Tibial nerve (tissue), 4 donors: Measurements from ENCODE around the gene CWC25. TPM values are rescaled to one million over a fixed set of nuclear protein-coding genes. Genes with fewer than 3 reads are reported as not detected.

Experiments
- DNase-seq, 2 donors: peaks; one replicate each; pipeline ENCODE4 v3.0.0-alpha.2; 2019; ENCODE audit warnings: low spot score in 2 of 2
- H3K27ac ChIP-seq, 4 donors: fragments of 200-600 bp; sonication (generic) in 3 of 4; one replicate each; pipeline ENCODE4 v1.5.1; 2017 to 2019; ENCODE audit warnings: mild to moderate bottlenecking in 1 of 4
- H3K27me3 ChIP-seq, 2 donors: fragments of 200-600 bp; sonication (generic) in 1 of 2; one replicate each; pipeline versions ENCODE4 v1.5.1 to v1.6.0; 2017 to 2019
- H3K36me3 ChIP-seq, 3 donors: fragments of 200-600 bp; sonication (generic); one replicate each; pipeline ENCODE4 v1.5.1; 2018 to 2019
- H3K4me1 ChIP-seq, 4 donors: fragments of 200-600 bp; sonication (generic) in 3 of 4; one replicate each; pipeline ENCODE4 v1.5.1; 2017 to 2019
- H3K4me3 ChIP-seq, 4 donors: fragments of 200-600 bp; sonication (generic) in 3 of 4; one replicate each; pipeline ENCODE4 v1.5.1; 2017 to 2019; ENCODE audit warnings: mild to moderate bottlenecking in 1 of 4, moderate library complexity in 1 of 4
- H3K9me3 ChIP-seq, 4 donors: fragments of 200-600 bp; sonication (generic) in 3 of 4; one replicate each; pipeline ENCODE4 v1.5.1; 2017 to 2019
- EP300 ChIP-seq, 2 donors: sonication (generic); formaldehyde crosslinking; IDR thresholded peaks; one replicate each; pipeline ENCODE4 v1.6.1; 2017; ENCODE audit warnings: antibody characterized with exemption in 2 of 2, mild to moderate bottlenecking in 1 of 2
- POLR2A ChIP-seq, 2 donors: fragments of 450-650 bp; IDR thresholded peaks; one replicate each; pipeline ENCODE4 v1.6.1; 2017; ENCODE audit warnings: antibody characterized with exemption in 2 of 2, mild to moderate bottlenecking in 2 of 2, moderate library complexity in 2 of 2
- WGBS, 2 donors: methylation state at CpG; one replicate each; pipeline ENCODE4 v1.1.5; 2018; 5-methylcytosine and 5-hydroxymethylcytosine counted together
- total RNA-seq, 4 donors: library from RNA; depleted of rRNA; stranded (reverse); fragments of >200 nt; gene quantifications; one replicate each; pipeline ENCODE4 v1.1.0, GENCODE V29; 2016
- TF ChIP-seq, protein P1 (sequence below), 5 experiments: fragments of 200-600 bp in 3 of 5; fragments of 450-650 bp in 2 of 5; sonication (generic) in 3 of 5; IDR thresholded peaks; one replicate each; pipeline ENCODE4 v1.5.1; 2016 to 2019; ENCODE audit warnings: antibody characterized with exemption in 5 of 5, mild to moderate bottlenecking in 3 of 5, moderate library complexity in 2 of 5

Gene CWC25
- total RNA-seq, 4 donors from 2014 or later = 19.0 to 43.3 (median 24.9) TPM

DNA sequence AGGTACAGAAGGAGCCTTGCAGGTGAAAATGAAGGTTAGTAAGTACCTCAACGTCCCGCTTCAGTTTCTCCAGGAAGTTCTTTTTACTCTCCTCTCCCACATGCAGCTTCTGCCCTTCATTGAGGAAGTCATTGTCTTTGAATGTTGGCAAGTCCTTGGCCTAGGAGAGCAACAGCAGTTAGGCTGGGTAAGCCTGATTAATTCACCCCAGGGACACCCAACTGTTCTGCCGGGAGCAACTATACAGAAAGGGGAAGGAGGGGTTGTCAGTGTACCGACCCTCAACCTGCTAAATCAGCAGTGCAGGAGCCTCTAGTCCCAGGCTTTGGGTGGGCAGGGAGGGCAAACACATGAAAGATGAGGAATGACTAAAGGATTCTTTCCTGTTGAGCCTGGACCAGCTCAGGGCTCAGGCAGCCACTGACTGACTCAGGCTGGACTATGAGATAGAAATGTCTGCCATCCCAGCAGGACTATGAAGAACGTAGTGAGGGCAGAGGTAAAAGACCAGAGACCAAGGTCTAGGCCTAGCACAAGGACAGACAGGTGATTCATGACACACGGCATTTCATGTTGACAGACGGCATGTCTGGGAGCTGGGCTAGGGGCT, 47.4 kb downstream of the CWC25 start:
- Histone ChIP-seq H3K4me3 (no peak overlapping the region), H3K36me3 (peaks cover 10 to 100% (median 48%) of the 10 kb centered on the region in 3 donors), H3K4me1 (no peaks in the 10 kb centered on the region), H3K9me3 (no peaks in the 10 kb centered on the region), H3K27me3 (no peaks in the 10 kb centered on the region), H3K27ac (no peak overlapping the region)
- DNase-seq = no peak
- TF ChIP-seq, protein P1, sequence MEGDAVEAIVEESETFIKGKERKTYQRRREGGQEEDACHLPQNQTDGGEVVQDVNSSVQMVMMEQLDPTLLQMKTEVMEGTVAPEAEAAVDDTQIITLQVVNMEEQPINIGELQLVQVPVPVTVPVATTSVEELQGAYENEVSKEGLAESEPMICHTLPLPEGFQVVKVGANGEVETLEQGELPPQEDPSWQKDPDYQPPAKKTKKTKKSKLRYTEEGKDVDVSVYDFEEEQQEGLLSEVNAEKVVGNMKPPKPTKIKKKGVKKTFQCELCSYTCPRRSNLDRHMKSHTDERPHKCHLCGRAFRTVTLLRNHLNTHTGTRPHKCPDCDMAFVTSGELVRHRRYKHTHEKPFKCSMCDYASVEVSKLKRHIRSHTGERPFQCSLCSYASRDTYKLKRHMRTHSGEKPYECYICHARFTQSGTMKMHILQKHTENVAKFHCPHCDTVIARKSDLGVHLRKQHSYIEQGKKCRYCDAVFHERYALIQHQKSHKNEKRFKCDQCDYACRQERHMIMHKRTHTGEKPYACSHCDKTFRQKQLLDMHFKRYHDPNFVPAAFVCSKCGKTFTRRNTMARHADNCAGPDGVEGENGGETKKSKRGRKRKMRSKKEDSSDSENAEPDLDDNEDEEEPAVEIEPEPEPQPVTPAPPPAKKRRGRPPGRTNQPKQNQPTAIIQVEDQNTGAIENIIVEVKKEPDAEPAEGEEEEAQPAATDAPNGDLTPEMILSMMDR (IDR thresholded peaks at IDR 0.05) = no peak
- TF ChIP-seq EP300 (IDR thresholded peaks at IDR 0.05) = no peak
- 79 to 83% methylated on average over 7 of the region's 7 CpGs for WGBS, 2 donors

DNA sequence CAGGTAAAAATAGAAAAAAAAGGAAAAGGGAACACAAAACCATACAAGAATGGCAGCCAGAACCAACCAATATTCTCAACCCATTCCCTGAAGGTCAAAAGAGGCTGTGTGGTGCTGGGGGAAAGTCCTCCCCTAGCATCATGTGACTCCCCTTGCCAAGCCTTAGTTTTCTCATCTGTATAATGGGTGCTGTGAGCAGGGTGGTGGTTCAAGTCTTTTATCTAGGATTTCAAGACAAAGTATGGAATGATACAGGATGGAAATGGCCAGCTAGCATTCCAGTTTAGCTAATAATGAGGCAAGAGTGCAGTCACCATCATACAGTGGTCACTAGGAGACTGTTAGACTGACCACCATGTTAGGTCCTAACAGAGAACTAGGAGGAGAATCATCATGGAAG, 51.9 kb downstream of the CWC25 start:
- Histone ChIP-seq H3K27me3 (no peaks in the 10 kb centered on the region), H3K4me3 (no peak overlapping the region), H3K27ac (no peak overlapping the region), H3K4me1 (no peaks in the 10 kb centered on the region), H3K9me3 (no peaks in the 10 kb centered on the region), H3K36me3 (peaks cover 6 to 100% (median 27%) of the 10 kb centered on the region in 3 donors)
- no peak for TF ChIP-seq POLR2A (IDR thresholded peaks at IDR 0.05)
- no peak for TF ChIP-seq EP300 (IDR thresholded peaks at IDR 0.05)
- no peak for DNase-seq

DNA sequence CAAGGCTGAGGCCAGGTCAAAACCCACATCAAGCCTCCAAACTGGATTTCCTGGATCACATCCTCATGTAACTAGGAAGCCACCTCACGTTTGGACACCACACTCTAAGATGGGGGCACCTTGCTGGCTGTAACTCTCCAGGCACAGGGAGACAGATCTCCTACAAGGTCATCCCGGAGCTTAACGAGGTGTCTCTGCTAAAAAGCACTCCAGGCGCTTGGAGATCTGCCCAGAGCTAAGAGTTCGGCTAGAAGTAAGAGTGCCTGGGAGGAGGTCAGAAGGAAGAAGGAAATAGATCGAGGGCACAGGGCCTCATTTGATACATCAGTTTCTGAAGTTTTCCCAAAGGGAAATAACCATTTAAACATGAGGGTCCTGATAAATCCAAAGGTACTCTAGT, 56.7 kb downstream of the CWC25 start:
- Histone ChIP-seq H3K4me1 (peaks cover 0 to 8% (median 0%) of the 10 kb centered on the region in 4 donors), H3K4me3 (no peak overlapping the region), H3K9me3 (no peaks in the 10 kb centered on the region), H3K27me3 (no peaks in the 10 kb centered on the region), H3K36me3 (peaks cover 3 to 100% (median 20%) of the 10 kb centered on the region in 3 donors), H3K27ac (no peak overlapping the region)
- no peak for DNase-seq
- WGBS, 2 donors = 70 to 82% methylated on average over 6 of the region's 6 CpGs
- TF ChIP-seq, protein P1 (IDR thresholded peaks at IDR 0.05) = no peak
- TF ChIP-seq POLR2A (IDR thresholded peaks at IDR 0.05) = no peak
- no peak for TF ChIP-seq EP300 (IDR thresholded peaks at IDR 0.05)

DNA sequence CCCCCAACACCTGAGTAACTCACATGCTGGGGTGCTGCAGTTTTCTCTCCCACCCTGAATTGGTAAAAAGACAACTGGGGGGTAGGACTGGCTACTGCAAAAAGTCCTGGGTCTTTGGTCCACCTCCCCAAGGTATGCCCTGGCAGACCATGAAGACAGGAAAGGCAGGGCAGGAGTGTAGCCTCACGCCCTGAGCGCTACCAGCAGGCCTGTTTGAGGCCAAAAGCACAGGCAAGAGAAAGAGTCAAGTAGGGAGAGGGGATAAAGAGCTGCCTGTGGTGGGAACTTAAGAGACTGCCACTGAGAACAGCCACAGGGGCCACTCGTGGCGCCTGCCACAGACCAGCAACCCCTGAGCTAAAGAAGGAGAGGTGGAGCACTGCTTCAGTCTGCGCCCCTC, 58.8 kb downstream of the CWC25 start:
- Histone ChIP-seq H3K9me3 (no peaks in the 10 kb centered on the region), H3K27me3 (no peaks in the 10 kb centered on the region), H3K36me3 (peaks cover 0 to 100% (median 20%) of the 10 kb centered on the region in 3 donors), H3K4me1 (peaks cover 0 to 8% (median 0%) of the 10 kb centered on the region in 4 donors), H3K4me3 (no peak overlapping the region), H3K27ac (no peak overlapping the region)
- 70 to 77% methylated on average over 5 of the region's 5 CpGs for WGBS, 2 donors
- no peak for DNase-seq
- no peak for TF ChIP-seq EP300 (IDR thresholded peaks at IDR 0.05)
- TF ChIP-seq POLR2A (IDR thresholded peaks at IDR 0.05) = no peak
- TF ChIP-seq, protein P1 (IDR thresholded peaks at IDR 0.05) = no peak

DNA sequence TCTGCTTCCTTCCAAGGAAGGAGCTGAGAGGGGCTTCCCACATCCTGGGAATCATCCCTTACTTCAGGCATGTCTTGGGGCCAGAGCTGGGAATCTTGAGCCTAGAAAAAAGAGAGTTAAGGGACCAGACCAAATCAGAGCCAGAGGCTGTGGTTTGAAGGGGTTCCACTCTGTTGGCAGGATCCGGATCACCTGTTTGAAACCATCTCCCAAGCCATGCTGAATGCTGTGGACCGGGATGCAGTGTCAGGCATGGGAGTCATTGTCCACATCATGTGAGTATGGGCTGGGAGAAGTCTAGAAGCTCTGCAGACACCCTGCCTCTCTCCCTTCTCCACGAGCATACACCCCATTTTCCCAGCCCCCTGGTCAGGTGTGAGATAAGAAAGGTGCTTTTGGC, 62.9 kb downstream of the CWC25 start:
- Histone ChIP-seq H3K4me3 (no peak overlapping the region), H3K36me3 (peaks cover 0 to 100% (median 5%) of the 10 kb centered on the region in 3 donors), H3K27me3 (no peaks in the 10 kb centered on the region), H3K4me1 (peaks cover 0 to 8% (median 0%) of the 10 kb centered on the region in 4 donors), H3K27ac (no peak overlapping the region), H3K9me3 (no peaks in the 10 kb centered on the region)
- no peak for DNase-seq
- TF ChIP-seq, protein P1 (IDR thresholded peaks at IDR 0.05) = no peak
- TF ChIP-seq POLR2A (IDR thresholded peaks at IDR 0.05) = no peak
- no peak for TF ChIP-seq EP300 (IDR thresholded peaks at IDR 0.05)
- WGBS, 2 donors = 81 to 92% methylated on average over 3 of the region's 3 CpGs
